Urinary bladder (tissue), 4 donors: ENCODE results near the gene CSNK1A1. TPM values are rescaled to one million over a fixed set of nuclear protein-coding genes. Genes with fewer than 3 reads are reported as not detected.
"Not testable (repeated sequence)": the region's sequence is repeated elsewhere in the genome, so short reads cannot be mapped to it uniquely, and the experiment has no call there.

ENCODE experiments used
- DNase-seq: peaks from one replicate; pipeline ENCODE4 v3.0.0-alpha.2; 2015; ENCODE audit errors: extremely low spot score
- H3K27ac ChIP-seq: one replicate; pipeline ENCODE4 v1.5.1; 2013; ENCODE audit warnings: low read depth, mild to moderate bottlenecking, moderate library complexity
- H3K36me3 ChIP-seq: one replicate; pipeline ENCODE4 v1.6.1; 2013; ENCODE audit warnings: mild to moderate bottlenecking, moderate library complexity; ENCODE audit not compliant: insufficient read depth
- H3K4me1 ChIP-seq: one replicate; pipeline ENCODE4 v1.6.1; 2013; ENCODE audit warnings: mild to moderate bottlenecking, moderate library complexity; ENCODE audit not compliant: insufficient read depth
- H3K4me3 ChIP-seq: one replicate; pipeline ENCODE4 v1.5.1; 2013; ENCODE audit warnings: low read depth, low read length
- WGBS: extraction: QIAGEN DNeasy Blood & Tissue Kit; methylation state at CpG from one replicate; pipeline ENCODE4 v1.1.7; 2013; 5-methylcytosine and 5-hydroxymethylcytosine counted together
- polyA plus RNA-seq: library from polyadenylated mRNA; stranded (reverse); fragments of 200-250 nt; gene quantifications from one replicate; pipeline ENCODE4 v1.2.3, GENCODE V29; 2013
- total RNA-seq: library from RNA; depleted of rRNA; stranded (reverse); fragments of >200 nt; gene quantifications from one replicate; pipeline ENCODE4 v1.2.3, GENCODE V29; 2014
- donor health status: healthy with polysubstance abuse.
- donor health status: healthy.

Gene CSNK1A1
- total and polyA plus RNA-seq, 2 donors, result 144 to 343 TPM

DNA sequence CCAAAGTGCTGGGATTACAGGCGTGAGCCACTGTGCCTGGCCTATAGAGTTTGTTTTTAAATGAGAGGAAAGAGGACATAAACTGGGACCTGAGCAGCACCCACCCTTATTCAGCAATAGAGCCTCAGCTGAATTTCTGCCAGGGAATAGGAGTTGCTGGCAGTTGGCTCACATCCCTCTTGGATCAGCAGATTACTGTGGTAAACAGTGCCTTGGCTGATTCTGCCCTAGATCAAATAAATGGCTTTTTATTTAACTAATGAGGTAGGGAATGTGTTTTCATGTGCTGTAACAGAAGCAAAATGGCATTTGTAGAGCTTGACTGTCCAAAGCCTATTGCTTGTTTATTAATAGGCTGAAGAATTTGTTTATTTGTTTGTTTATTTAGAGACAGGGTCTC is 32.2 kb upstream of the CSNK1A1 start:
- Histone ChIP-seq H3K27ac (peak overlapping the region; percentile 67), H3K4me1 (no peaks in the 10 kb centered on the region), H3K36me3 (peaks cover 2% of the 10 kb centered on the region), H3K4me3 (no peak overlapping the region)
- no peak for DNase-seq
- 26% methylated on average over 1 of the region's 1 CpG for WGBS

GRCh38 chr5:149581931-149582768 is 30.9 kb upstream of the CSNK1A1 start:
- 15% methylated on average over 9 of the region's 9 CpGs for WGBS
- Histone ChIP-seq H3K4me3 (peak overlapping the region; percentile 65), H3K27ac (peak overlapping the region; percentile 81), H3K4me1 (no peaks in the 10 kb centered on the region), H3K36me3 (no peaks in the 10 kb centered on the region)
- DNase-seq, result no peak

DNA sequence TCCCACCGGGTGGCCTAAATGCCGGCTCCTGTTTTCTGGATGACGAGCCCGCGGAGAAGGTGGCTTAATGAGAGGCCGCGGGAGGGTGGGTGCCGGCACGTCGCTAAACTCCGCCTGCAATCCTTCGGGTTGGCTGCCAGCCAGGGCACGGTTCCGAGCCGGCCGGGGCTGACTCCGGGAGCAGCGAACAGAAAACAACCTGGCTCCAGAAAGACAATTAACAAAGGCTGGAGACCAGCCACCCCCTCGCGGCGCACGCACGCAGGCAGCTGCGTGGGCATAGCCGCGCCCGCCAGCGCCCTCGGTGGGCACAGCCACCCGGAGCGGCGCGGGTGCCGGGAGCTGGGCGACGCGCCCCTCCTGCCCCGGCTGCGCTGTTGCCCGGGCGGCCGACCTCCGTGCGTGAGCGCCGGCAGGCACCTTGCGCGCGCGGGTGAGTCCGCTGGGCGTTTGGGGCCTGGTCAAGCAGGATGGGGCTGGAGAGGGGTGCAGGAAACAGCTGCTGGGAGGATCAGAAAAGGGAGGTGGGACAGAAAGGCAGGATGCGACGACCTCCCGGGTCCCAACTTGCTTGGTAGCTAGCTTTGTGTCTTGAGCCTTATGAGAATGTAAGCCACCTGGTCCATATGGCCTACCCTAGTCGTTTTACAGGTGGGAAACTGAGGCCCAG is 30.1 kb upstream of the CSNK1A1 start, which contains the start of gene ARHGEF37:
TSS of gene ARHGEF37 (plus strand) at position 307 of the 670 bp plus-strand sequence. CDS start 16,272 bp downstream, outside the sequence.
- H3K4me3 ChIP-seq, result peak within 1 kb of the TSS; percentile 65
- peak within 1 kb of the TSS; percentile 81 for H3K27ac ChIP-seq
- no peak for DNase-seq
- H3K4me1 ChIP-seq, result no peaks in the 10 kb centered on the region
- H3K36me3 ChIP-seq, result no peaks in the 10 kb centered on the region
- under 1% methylated on average over 56 of the region's 56 CpGs for WGBS

DNA sequence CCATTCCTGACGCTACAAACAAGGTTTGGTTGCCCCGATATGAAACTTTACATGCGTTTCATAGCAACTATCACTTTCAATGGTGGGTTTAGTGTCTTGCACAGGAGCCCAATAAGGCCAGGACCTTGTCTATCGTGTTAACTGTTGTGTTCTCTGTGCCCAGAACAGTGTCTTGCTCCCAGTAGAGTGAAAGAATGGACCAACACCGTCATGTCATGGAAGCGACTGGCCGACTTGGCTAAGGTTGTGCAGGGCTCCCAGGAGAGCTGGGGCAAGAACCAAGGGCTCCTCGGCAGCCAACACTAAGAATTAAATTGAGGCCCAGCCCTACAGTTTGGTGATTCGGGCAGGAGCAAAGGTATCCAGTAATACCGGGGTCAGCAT is 29.6 kb upstream of the CSNK1A1 start:
- Histone ChIP-seq H3K27ac (no peak overlapping the region), H3K36me3 (no peaks in the 10 kb centered on the region), H3K4me3 (peak overlapping the region; percentile 65), H3K4me1 (no peaks in the 10 kb centered on the region)
- DNase-seq, result no peak
- WGBS, result 41% methylated on average over 10 of the region's 10 CpGs

- Histone ChIP-seq H3K4me3 (no peak overlapping the region), H3K36me3 (no peaks in the 10 kb centered on the region), H3K27ac (no peak overlapping the region), H3K4me1 (no peaks in the 10 kb centered on the region)
- whole genome bisulfite sequencing, result 85% methylated on average over 5 of the region's 5 CpGs
- DNase-seq, result no peak
Measured at GRCh38 chr5:149578896-149579295, 27.7 kb upstream of the CSNK1A1 start.

- no peaks in the 10 kb centered on the region for H3K4me1 ChIP-seq
- H3K27ac ChIP-seq, result no peak overlapping the region
- WGBS, result 91% methylated on average over 3 of the region's 3 CpGs
- H3K4me3 ChIP-seq, result no peak overlapping the region
- no peaks in the 10 kb centered on the region for H3K36me3 ChIP-seq
- no peak for DNase-seq
Measured at GRCh38 chr5:149576021-149576420, 24.8 kb upstream of the CSNK1A1 start.

DNA sequence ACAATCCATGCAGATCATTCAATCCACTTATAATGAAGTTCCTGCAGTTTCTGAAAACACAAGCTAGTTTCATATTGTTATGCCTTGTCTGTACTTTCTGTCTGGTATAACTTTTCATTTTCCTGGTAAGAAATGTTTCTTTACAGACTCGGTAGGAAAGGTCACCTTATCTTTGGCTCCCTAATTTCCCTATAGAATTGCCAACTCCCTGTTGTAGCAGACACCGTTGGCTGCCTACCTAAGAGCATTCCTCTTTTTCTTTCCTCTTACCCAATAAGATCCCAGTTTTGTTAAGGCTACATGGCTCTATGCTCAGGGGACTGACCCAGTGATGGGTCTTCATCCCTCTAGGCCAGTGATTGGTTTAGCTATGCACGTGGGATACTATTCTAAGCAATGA is 23.9 kb upstream of the CSNK1A1 start:
- H3K27ac ChIP-seq, result no peak overlapping the region
- WGBS, result 81% methylated on average over 3 of the region's 3 CpGs

GRCh38 chr5:149572576-149573231 is 21.5 kb upstream of the CSNK1A1 start:
- no peak for DNase-seq
- Histone ChIP-seq H3K36me3 (no peaks in the 10 kb centered on the region), H3K27ac (no peak overlapping the region), H3K4me3 (no peak overlapping the region), H3K4me1 (no peaks in the 10 kb centered on the region)
- WGBS, result 88% methylated on average over 4 of the region's 4 CpGs

More for the DNA sequence above, 23.9 kb upstream of the CSNK1A1 start:
- Histone ChIP-seq H3K4me3 (no peak overlapping the region), H3K36me3 (no peaks in the 10 kb centered on the region), H3K4me1 (no peaks in the 10 kb centered on the region)
- DNase-seq, result no peak

DNA sequence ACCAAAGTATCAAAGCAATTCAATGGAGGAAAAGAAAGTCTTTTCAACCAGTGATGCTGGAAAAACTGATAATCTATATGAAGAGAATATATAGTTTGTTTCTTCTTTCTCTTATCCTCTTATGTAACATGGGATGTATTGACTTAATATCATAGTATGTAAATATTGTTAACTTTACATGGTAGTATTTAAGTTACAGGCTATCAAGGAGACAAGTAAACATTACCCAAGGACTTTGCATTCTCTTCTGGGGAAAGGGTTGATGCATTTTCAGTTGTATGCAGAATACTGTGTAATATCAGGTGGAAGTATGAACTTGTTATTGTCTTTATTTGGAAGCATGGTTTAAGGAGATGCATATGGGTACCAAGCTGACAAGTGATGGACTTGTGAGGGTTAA is 20.9 kb upstream of the CSNK1A1 start:
- no peaks in the 10 kb centered on the region for H3K36me3 ChIP-seq
- no peak overlapping the region for H3K4me3 ChIP-seq
- H3K27ac ChIP-seq, result no peak overlapping the region
- H3K4me1 ChIP-seq, result no peaks in the 10 kb centered on the region
- DNase-seq, result no peak

DNA sequence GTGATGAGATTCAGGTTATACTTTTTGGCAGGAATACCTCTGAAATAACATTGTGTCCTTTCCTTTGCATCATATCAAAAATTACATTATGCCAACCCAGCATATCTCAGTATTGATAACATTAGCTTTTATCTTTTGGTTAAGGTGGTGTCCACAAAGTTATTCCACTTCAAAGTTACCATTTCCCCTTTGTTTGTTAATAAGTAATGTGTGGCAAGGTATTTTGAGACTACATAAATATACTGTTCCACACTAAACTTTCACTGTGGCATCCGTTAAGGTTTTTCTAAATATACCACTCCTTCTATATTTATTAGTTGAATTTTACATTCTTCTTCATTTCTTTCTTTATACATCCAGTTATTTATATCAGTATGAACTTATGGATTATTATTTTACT is 16.0 kb upstream of the CSNK1A1 start:
- no peak overlapping the region for H3K27ac ChIP-seq
- no peak overlapping the region for H3K4me3 ChIP-seq
- DNase-seq, result no peak
- WGBS, result 85% methylated on average over 1 of the region's 1 CpG
- H3K36me3 ChIP-seq, result no peaks in the 10 kb centered on the region
- no peaks in the 10 kb centered on the region for H3K4me1 ChIP-seq

GRCh38 chr5:149564542-149565140 is 13.4 kb upstream of the CSNK1A1 start:
- 49% methylated on average over 15 of the region's 15 CpGs for WGBS
- DNase-seq, H3K4me3 ChIP-seq, H3K27ac ChIP-seq, H3K4me1 ChIP-seq, H3K36me3 ChIP-seq: not testable (repeated sequence)

GRCh38 chr5:149563466-149563865 is 12.2 kb upstream of the CSNK1A1 start:
- Histone ChIP-seq H3K4me3 (no peak overlapping the region), H3K4me1 (no peaks in the 10 kb centered on the region), H3K27ac (peak overlapping the region; percentile 55), H3K36me3 (no peaks in the 10 kb centered on the region)
- 41% methylated on average over 2 of the region's 2 CpGs for WGBS
- DNase-seq, result no peak

GRCh38 chr5:149561848-149562247 is 10.6 kb upstream of the CSNK1A1 start:
- Histone ChIP-seq H3K27ac (peak overlapping the region; percentile 23), H3K4me3 (no peak overlapping the region), H3K36me3 (no peaks in the 10 kb centered on the region), H3K4me1 (no peaks in the 10 kb centered on the region)
- no peak for DNase-seq
- WGBS, result 31% methylated on average over 2 of the region's 2 CpGs
